ENCODE measurements around the gene ABCA9.

DNA sequence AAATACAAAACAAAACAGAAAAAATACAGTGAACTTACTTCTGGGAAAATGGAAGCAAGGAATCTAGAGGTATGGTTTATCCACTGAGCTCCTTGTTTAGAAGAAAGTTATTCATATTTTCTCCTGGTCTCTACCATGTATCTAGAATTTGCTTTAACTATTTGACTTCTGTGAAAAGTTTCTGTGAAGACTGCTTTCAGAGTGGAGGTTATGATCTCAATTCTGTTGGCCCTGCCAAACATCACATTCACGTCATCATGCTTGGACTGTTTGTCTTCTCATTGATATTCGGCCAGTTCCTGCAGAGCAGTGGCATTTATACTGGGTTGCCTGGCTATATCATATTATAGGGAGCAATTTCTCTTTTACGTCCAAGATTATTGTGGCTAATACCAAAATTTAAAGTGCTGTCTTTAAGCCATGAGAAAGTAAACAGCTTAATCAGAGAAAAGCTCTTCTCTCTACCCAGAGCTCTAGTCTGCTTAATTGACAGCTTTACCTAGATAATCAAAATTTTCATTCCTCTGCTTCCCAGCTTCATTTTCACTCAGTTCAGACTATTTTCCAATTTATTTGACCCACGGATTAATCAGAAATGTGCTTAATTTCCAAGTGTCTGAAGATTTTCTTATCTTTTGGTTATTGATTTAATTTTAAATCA is 105.4 kb downstream of the ABCA9 start, which contains the start of gene ABCA8:
- TF ChIP-seq, protein P1, sequence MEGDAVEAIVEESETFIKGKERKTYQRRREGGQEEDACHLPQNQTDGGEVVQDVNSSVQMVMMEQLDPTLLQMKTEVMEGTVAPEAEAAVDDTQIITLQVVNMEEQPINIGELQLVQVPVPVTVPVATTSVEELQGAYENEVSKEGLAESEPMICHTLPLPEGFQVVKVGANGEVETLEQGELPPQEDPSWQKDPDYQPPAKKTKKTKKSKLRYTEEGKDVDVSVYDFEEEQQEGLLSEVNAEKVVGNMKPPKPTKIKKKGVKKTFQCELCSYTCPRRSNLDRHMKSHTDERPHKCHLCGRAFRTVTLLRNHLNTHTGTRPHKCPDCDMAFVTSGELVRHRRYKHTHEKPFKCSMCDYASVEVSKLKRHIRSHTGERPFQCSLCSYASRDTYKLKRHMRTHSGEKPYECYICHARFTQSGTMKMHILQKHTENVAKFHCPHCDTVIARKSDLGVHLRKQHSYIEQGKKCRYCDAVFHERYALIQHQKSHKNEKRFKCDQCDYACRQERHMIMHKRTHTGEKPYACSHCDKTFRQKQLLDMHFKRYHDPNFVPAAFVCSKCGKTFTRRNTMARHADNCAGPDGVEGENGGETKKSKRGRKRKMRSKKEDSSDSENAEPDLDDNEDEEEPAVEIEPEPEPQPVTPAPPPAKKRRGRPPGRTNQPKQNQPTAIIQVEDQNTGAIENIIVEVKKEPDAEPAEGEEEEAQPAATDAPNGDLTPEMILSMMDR (IDR thresholded peaks at IDR 0.05) = no peak
- no peak for TF ChIP-seq POLR2AphosphoS5 (IDR thresholded peaks at IDR 0.05)
- no peak for TF ChIP-seq EP300 (IDR thresholded peaks at IDR 0.05; ENCODE audit: low read depth)

All from transverse colon (tissue), 4 donors.